Activated CD4-positive, alpha-beta T cell treated with anti-CD3 and anti-CD28 coated beads, Interleukin-2, amount 10 ng/mL, durations not matched to agents 7 days and 5 days (primary cell): Measurements from ENCODE around the gene IL17REL. TPM values are rescaled to one million over a fixed set of nuclear protein-coding genes. Genes with fewer than 3 reads are reported as not detected.
A peak's percentile ranks its signal among the peaks of the same experiment; 100 is the strongest.
"Not testable (repeated sequence)": the region's sequence is repeated elsewhere in the genome, so short reads cannot be mapped to it uniquely, and the experiment has no call there.

ENCODE experiments used
- CTCF ChIA-PET: fragments of 350-600 bp; sonication (Branson Sonifier 250); formaldehyde crosslinking; loops from one replicate; lab custom pipeline; 2021; ENCODE audit warnings: antibody characterized with exemption; lab: Charles Lee
- POLR2A ChIA-PET: fragments of 350-600 bp; sonication (Branson Sonifier 250); formaldehyde crosslinking; loops from one replicate; lab custom pipeline; 2021; ENCODE audit warnings: antibody characterized with exemption; lab: Charles Lee
- DNase-seq: peaks from one replicate; pipeline ENCODE4 v3.0.0-alpha.2; 2020
- H3K27ac Mint-ChIP-seq: one replicate; pipeline ENCODE4 v1.8.0; 2021; ENCODE audit warnings: mild to moderate bottlenecking, moderate library complexity, mixed read lengths
- H3K27me3 Mint-ChIP-seq: one replicate; pipeline ENCODE4 v1.8.0; 2021; ENCODE audit warnings: mixed read lengths
- H3K36me3 Mint-ChIP-seq: one replicate; pipeline ENCODE4 v1.8.0; 2021; ENCODE audit warnings: low read depth, mixed read lengths
- H3K4me1 Mint-ChIP-seq: one replicate; pipeline ENCODE4 v1.8.0; 2021; ENCODE audit warnings: mixed read lengths
- H3K4me3 Mint-ChIP-seq: one replicate; pipeline ENCODE4 v1.8.0; 2021; ENCODE audit warnings: mild to moderate bottlenecking, moderate library complexity, mixed read lengths
- H3K9me3 Mint-ChIP-seq: one replicate; pipeline ENCODE4 v1.8.0; 2021; ENCODE audit warnings: mixed read lengths
- microRNA-seq: library from miRNA; unstranded; fragments of <30 nt; microRNA quantifications from one replicate; pipeline ENCODE4 v1.2.0, GENCODE V29; 2021; ENCODE audit warnings: borderline microRNAs expressed, borderline replicate concordance
- total RNA-seq, 2 experiments: library from RNA; stranded (reverse); gene quantifications; one replicate each; pipeline ENCODE4 v1.2.3, GENCODE V29; 2021

The IL17REL gene
- total RNA-seq, 2 experiments from 2014 or later, result not detected

GRCh38 chr22:49946612-49947295, 65.8 kb downstream of the IL17REL start:
- peaks cover 3% of the 10 kb centered on the region for H3K36me3 Mint-ChIP-seq
- no peak overlapping the region for H3K4me3 Mint-ChIP-seq
- no peak overlapping the region for H3K27ac Mint-ChIP-seq
- H3K4me1 Mint-ChIP-seq, result peaks cover 11% of the 10 kb centered on the region
- DNase-seq, result no peak
- H3K9me3 Mint-ChIP-seq, result no peaks in the 10 kb centered on the region
- no peaks in the 10 kb centered on the region for H3K27me3 Mint-ChIP-seq
- ChIA-PET POLR2A (interaction anchor here (0.6 kb wide), 1 partner anchor 11 kb away, joined by 3 read pairs; no protein-coding TSS in a partner anchor), CTCF (interaction anchor here (0.9 to 2.3 kb wide), 2 partner anchors 9 to 11 kb away, joined by 4 to 10 read pairs; no protein-coding TSS in a partner anchor)

GRCh38 chr22:49945042-49945794, 67.3 kb downstream of the IL17REL start:
- H3K36me3 Mint-ChIP-seq, H3K4me1 Mint-ChIP-seq, H3K4me3 Mint-ChIP-seq, H3K9me3 Mint-ChIP-seq, H3K27me3 Mint-ChIP-seq, POLR2A ChIA-PET: not testable (repeated sequence)
- DNase-seq, result peak; percentile 50
- H3K27ac Mint-ChIP-seq, result peak overlapping the region; percentile 87
- CTCF ChIA-PET, result interaction anchor here (2.3 kb wide), 1 partner anchor 9 kb away, joined by 10 read pairs; no protein-coding TSS in a partner anchor

Small RNAs within 50 kb of the gene (microRNA-seq; reads per million reads assigned to microRNA genes)
- 2.1 reads per million, percentile 5 among the genes with 10 or more reads in this experiment for gene MIR6821

Other genes with a start within 250 kb of the IL17REL start
- gene BRD1, start 184.9 kb downstream of the IL17REL start, total RNA-seq, result 10 to 100 TPM; 46.9 to 49.2 TPM
- 10 to 100 TPM; 20.0 to 20.8 TPM for gene ZBED4, start 158.9 kb downstream of the IL17REL start, total RNA-seq
- gene ALG12, start 94.3 kb downstream of the IL17REL start, total RNA-seq, result 10 to 100 TPM; 21.4 to 28.5 TPM
- 10 to 100 TPM; 42.4 to 47.9 TPM for gene CRELD2, start 94.1 kb downstream of the IL17REL start, total RNA-seq
- 10 to 100 TPM; 39.7 to 44.7 TPM for gene PIM3, start 52.0 kb downstream of the IL17REL start, total RNA-seq
- gene TTLL8, start 45.5 kb upstream of the IL17REL start, total RNA-seq, result not detected
- under 1 TPM; 0.25 to 0.83 TPM for gene MLC1, start 72.7 kb upstream of the IL17REL start, total RNA-seq
- not detected for gene MOV10L1, start 77.2 kb upstream of the IL17REL start, total RNA-seq
- gene PANX2, start 158.0 kb upstream of the IL17REL start, total RNA-seq, result under 1 TPM; 0.10 TPM
- 100 to 1,000 TPM; 112 to 138 TPM for gene TRABD, start 173.1 kb upstream of the IL17REL start, total RNA-seq
- gene SELENOO, start 188.2 kb upstream of the IL17REL start, total RNA-seq, result 10 to 100 TPM; 17.4 to 25.5 TPM
- gene TUBGCP6, start 232.3 kb upstream of the IL17REL start, total RNA-seq, result 10 to 100 TPM; 62.9 to 71.4 TPM
- 10 to 100 TPM; 68.3 to 93.6 TPM for gene HDAC10, start 238.5 kb upstream of the IL17REL start, total RNA-seq
- 1 to 10 TPM; 2.9 TPM for gene MAPK12, start 248.9 kb upstream of the IL17REL start, total RNA-seq